Ishikawa (cell line): ENCODE results near the gene PODXL2.

Source experiments
- CEBPB ChIP-seq: IDR thresholded peaks from 2 replicates; pipeline ENCODE4 v1.6.1; 2012
- CREB1 ChIP-seq: IDR thresholded peaks from 2 replicates; pipeline ENCODE4 v1.6.1; 2012; ENCODE audit warnings: low read depth
- EGR1 ChIP-seq: IDR thresholded peaks from 2 replicates; pipeline ENCODE4 v1.6.1; 2012
- EP300 ChIP-seq: IDR thresholded peaks from 2 replicates; pipeline ENCODE4 v1.6.1; 2012; ENCODE audit warnings: borderline replicate concordance
- FOXM1 ChIP-seq: IDR thresholded peaks from 2 replicates; pipeline ENCODE4 v1.6.1; 2012; ENCODE audit warnings: low read depth, borderline replicate concordance
- NFIC ChIP-seq: IDR thresholded peaks from 2 replicates; pipeline ENCODE4 v1.6.1; 2012
- RAD21 ChIP-seq: IDR thresholded peaks from 2 replicates; pipeline ENCODE4 v1.6.1; 2012; ENCODE audit warnings: low read depth
- TAF1 ChIP-seq: IDR thresholded peaks from 2 replicates; pipeline ENCODE4 v1.6.1; 2012; ENCODE audit warnings: low read depth, mild to moderate bottlenecking
- TCF12 ChIP-seq: IDR thresholded peaks from 2 replicates; pipeline ENCODE4 v1.6.1; 2012; ENCODE audit warnings: low read depth
- TEAD4 ChIP-seq: IDR thresholded peaks from 2 replicates; pipeline ENCODE4 v1.6.1; 2012
- YY1 ChIP-seq: IDR thresholded peaks from 2 replicates; pipeline ENCODE4 v1.6.1; 2012; ENCODE audit warnings: low read depth
- ZBTB7A ChIP-seq: IDR thresholded peaks from 2 replicates; pipeline ENCODE4 v1.6.1; 2012; ENCODE audit warnings: low read depth
- TF ChIP-seq, protein P1 (sequence below): IDR thresholded peaks from 2 replicates; pipeline ENCODE4 v1.6.1; 2012
- TF ChIP-seq, protein P2 (sequence below): IDR thresholded peaks from 2 replicates; pipeline ENCODE4 v1.6.1; 2012; ENCODE audit warnings: low read depth, mild to moderate bottlenecking
- TF ChIP-seq, protein P3 (sequence below): IDR thresholded peaks from 2 replicates; pipeline ENCODE4 v1.6.1; 2012

The PODXL2 gene

DNA sequence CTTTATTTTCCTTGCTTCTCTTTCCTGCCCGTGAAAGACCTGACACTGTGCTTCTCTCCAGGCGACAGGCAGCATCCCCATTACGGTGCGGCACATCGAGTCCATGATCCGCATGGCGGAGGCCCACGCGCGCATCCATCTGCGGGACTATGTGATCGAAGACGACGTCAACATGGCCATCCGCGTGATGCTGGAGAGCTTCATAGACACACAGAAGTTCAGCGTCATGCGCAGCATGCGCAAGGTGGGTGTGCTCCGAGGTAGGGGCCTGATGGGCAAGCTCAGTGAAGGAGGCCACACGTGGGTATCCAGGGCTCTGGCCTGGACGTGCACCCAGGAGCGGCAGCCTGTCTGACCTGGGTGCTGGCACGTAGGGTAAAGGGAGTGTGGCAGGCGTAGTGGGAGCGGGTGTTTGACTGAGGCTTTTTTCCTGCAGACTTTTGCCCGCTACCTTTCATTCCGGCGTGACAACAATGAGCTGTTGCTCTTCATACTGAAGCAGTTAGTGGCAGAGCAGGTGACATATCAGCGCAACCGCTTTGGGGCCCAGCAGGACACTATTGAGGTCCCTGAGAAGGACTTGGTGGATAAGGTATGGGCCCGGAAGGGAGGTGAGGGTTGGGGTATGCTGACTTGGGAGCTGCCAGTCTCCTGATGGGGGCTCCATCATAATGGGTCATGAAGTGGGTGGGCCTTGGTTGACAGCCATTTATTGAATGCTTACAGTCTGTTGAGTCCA lies 8.2 kb upstream of the PODXL2 start:
- TF ChIP-seq EP300 = no peak
- no peak for TF ChIP-seq ZBTB7A

DNA sequence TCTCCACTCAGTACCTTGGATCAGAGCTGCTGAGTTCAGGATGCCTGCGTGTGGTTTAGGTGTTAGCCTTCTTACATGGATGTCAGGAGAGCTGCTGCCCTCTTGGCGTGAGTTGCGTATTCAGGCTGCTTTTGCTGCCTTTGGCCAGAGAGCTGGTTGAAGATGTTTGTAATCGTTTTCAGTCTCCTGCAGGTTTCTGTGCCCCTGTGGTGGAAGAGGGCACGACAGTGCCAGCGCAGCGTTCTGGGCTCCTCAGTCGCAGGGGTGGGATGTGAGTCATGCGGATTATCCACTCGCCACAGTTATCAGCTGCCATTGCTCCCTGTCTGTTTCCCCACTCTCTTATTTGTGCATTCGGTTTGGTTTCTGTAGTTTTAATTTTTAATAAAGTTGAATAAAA lies 7.0 kb upstream of the PODXL2 start:
- TF ChIP-seq EP300 = no peak
- no peak for TF ChIP-seq TCF12
- TF ChIP-seq, protein P1, sequence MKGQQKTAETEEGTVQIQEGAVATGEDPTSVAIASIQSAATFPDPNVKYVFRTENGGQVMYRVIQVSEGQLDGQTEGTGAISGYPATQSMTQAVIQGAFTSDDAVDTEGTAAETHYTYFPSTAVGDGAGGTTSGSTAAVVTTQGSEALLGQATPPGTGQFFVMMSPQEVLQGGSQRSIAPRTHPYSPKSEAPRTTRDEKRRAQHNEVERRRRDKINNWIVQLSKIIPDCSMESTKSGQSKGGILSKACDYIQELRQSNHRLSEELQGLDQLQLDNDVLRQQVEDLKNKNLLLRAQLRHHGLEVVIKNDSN = no peak
- TF ChIP-seq YY1 = no peak
- TF ChIP-seq ZBTB7A = no peak
- TF ChIP-seq RAD21 = no peak
- no peak for TF ChIP-seq TAF1
- TF ChIP-seq EGR1 = no peak
- TF ChIP-seq, protein P2, sequence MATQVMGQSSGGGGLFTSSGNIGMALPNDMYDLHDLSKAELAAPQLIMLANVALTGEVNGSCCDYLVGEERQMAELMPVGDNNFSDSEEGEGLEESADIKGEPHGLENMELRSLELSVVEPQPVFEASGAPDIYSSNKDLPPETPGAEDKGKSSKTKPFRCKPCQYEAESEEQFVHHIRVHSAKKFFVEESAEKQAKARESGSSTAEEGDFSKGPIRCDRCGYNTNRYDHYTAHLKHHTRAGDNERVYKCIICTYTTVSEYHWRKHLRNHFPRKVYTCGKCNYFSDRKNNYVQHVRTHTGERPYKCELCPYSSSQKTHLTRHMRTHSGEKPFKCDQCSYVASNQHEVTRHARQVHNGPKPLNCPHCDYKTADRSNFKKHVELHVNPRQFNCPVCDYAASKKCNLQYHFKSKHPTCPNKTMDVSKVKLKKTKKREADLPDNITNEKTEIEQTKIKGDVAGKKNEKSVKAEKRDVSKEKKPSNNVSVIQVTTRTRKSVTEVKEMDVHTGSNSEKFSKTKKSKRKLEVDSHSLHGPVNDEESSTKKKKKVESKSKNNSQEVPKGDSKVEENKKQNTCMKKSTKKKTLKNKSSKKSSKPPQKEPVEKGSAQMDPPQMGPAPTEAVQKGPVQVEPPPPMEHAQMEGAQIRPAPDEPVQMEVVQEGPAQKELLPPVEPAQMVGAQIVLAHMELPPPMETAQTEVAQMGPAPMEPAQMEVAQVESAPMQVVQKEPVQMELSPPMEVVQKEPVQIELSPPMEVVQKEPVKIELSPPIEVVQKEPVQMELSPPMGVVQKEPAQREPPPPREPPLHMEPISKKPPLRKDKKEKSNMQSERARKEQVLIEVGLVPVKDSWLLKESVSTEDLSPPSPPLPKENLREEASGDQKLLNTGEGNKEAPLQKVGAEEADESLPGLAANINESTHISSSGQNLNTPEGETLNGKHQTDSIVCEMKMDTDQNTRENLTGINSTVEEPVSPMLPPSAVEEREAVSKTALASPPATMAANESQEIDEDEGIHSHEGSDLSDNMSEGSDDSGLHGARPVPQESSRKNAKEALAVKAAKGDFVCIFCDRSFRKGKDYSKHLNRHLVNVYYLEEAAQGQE = no peak
- no peak for TF ChIP-seq CREB1
- TF ChIP-seq, protein P3, sequence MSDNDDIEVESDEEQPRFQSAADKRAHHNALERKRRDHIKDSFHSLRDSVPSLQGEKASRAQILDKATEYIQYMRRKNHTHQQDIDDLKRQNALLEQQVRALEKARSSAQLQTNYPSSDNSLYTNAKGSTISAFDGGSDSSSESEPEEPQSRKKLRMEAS = no peak
- no peak for TF ChIP-seq TEAD4
- no peak for TF ChIP-seq CEBPB
- no peak for TF ChIP-seq FOXM1

DNA sequence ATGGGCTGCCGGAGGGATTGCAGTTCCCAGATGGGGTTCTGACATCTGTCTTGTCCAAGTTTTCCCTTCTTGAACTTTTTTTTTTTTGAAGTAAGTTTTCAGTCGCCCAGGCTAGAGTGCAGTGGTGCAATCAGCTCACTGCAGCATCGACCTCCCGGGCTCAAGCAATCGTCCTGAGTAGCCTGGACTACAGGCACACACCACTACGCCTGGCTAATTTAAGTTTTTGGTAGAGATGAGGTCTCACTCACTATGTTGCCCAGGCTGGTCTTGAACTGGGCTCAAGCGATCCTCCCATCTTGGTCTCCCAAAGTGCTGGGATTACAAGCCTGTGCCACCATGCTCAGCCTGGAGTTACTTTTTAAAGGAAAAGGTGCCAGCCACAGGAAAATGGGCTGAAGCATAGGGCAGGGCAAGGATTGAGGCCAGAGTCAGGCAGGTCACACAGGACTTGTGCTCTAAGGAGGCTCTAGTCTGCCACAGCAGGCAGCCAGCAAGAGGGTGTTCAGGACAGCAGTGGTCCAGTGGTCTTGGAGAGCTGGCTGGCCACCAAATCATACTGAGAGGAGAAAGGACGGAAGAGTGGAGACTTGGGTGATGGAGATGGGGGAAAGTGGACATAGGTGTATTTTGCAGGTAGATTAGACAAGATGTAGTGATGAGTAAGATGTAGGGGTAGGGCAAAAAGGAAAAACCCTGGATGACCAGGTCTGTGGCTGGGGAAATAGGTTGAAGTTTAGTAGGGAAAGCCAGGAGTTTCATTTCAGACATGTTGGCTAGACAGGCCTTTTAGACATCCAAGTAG lies 6.0 kb upstream of the PODXL2 start:
- TF ChIP-seq EGR1 (no peak), CEBPB (no peak)

DNA sequence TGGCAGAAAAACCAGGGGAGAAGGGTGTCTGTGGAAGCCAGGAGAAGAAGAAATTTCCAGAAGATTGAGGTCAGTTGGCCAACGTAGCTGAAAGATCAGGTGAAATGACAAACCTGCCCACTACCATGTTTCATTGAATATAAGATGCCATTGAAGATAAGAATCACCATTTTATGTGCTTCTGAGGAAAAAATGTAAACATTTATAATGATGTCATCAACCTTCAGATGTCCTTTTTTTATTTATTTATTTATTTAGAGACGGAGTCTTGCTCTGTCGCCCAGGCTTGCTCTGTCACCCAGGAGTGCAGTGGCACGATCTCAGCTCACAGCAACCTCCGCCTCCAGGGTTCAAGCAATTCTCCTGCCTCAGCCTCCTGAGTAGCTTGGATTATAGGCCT lies 4.9 kb upstream of the PODXL2 start:
- TF ChIP-seq CEBPB (no peak), TAF1 (no peak), FOXM1 (no peak), CREB1 (no peak), ZBTB7A (no peak), RAD21 (no peak), EP300 (no peak), TCF12 (no peak), TEAD4 (no peak), NFIC (no peak), YY1 (no peak), EGR1 (no peak)
- TF ChIP-seq, protein P3 = no peak
- TF ChIP-seq, protein P2 = no peak
- TF ChIP-seq, protein P1 = no peak

DNA sequence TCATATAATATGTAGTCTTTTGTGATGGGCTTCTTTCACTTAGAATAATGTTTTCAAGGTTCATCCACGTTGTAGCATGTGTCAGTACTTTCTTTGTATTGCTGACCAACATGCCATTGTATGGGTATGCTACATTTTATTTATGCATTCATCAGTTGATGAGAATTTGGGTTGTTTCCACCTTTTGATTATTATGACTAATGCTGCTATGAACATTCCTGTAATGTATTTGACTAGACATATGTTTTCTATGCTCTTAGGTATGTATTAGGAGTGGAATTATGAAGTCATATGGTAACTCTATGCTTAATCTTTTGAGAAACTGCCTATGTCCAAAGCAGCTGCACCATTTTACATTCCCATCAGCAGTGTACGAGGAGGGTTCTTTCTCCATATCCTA lies 3.2 kb upstream of the PODXL2 start:
- TF ChIP-seq ZBTB7A (no peak), TCF12 (no peak), CEBPB (no peak), FOXM1 (no peak), NFIC (no peak), TEAD4 (no peak), YY1 (no peak), EGR1 (no peak), CREB1 (no peak), EP300 (no peak), TAF1 (no peak), RAD21 (no peak)
- TF ChIP-seq, protein P1 = no peak
- TF ChIP-seq, protein P2 = no peak
- TF ChIP-seq, protein P3 = no peak
